Activated naive CD8-positive, alpha-beta T cell (primary cell): ENCODE results near the gene UBR2.

Experiments
- H3K27ac Mint-ChIP-seq: one replicate; pipeline ENCODE4 v1.8.0; 2021; ENCODE audit warnings: mixed read lengths
- H3K27me3 Mint-ChIP-seq: one replicate; pipeline ENCODE4 v1.8.0; 2021; ENCODE audit warnings: mixed read lengths
- H3K36me3 Mint-ChIP-seq: one replicate; pipeline ENCODE4 v1.8.0; 2021; ENCODE audit warnings: mixed read lengths
- H3K4me1 Mint-ChIP-seq: one replicate; pipeline ENCODE4 v1.8.0; 2021; ENCODE audit warnings: low read depth, mixed read lengths
- H3K4me3 Mint-ChIP-seq: one replicate; pipeline ENCODE4 v1.8.0; 2021; ENCODE audit warnings: mild to moderate bottlenecking, mixed read lengths
- H3K9me3 Mint-ChIP-seq: one replicate; pipeline ENCODE4 v1.8.0; 2021; ENCODE audit warnings: low read depth, mixed read lengths

Gene UBR2

DNA sequence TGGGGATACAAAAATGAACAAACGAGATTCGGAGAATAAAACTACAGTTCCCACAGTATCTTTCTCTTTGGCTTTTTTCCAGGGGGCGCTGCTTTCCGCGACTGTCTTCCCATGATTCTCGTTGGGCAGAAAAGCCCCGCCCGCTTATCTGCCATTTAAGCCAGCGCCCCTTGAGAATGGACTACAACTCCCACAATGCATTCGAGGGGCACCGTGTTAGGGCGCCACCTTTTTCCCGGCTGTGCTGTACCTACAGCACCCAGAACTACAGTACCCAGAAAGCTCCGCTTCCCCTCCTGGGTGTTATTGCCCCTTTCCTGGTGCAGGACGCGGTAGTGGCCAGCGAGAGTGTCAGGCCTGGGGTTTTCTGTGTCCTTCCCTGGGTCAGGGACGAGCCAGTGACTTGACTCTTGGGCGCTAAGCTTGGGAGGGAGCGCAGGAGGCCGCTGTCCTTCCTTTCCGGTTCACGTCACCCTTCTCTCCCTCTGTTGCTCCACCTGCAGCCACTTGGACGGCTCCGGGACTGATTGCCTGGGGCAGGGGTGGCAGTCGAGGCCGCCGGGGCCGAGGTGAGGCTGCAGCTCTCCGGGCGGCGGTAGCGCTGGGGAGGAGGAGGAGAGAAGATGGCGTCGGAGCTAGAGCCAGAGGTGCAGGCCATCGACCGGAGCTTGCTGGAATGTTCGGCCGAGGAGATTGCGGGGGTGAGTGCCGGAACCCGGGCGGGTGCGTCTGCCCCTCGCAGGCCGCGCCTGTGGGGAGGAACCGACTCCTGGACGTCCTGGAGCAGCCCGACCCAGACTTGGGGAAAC, at the start of gene UBR2:
Gene UBR2, plus strand, starts transcription at position 333 of the 809 bp plus-strand sequence. Its CDS starts 291 bp downstream, at position 624.
- peak within 1 kb of the TSS; percentile 100 for H3K4me3 Mint-ChIP-seq
- H3K27ac Mint-ChIP-seq = peak within 1 kb of the TSS; percentile 96
- H3K27me3 Mint-ChIP-seq = no peaks in the 10 kb centered on the region
- peaks cover 27% of the 10 kb centered on the region for H3K4me1 Mint-ChIP-seq
- no peaks in the 10 kb centered on the region for H3K9me3 Mint-ChIP-seq
- H3K36me3 Mint-ChIP-seq = peaks cover 13% of the 10 kb centered on the region

DNA sequence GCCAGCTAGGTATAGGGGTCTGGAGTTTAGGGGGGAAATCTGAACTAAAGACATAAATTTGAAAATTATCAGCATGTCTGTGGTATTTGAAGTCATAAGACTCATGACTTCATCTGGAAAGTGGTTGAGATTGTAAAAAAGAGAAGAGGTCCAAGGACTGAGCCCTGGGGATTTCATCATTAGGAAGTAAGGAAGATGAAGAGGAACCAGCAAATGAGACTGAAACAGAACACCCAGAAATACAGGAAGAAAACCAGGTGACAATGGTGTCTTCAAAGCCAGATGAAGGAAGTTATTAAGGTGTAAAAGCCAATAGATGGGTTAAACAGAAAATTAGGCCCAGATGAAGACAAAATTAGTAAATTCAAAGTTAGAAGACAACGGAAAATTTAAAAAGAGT, 49.1 kb upstream of the UBR2 start:
- Mint-ChIP-seq H3K27me3 (no peaks in the 10 kb centered on the region), H3K9me3 (no peaks in the 10 kb centered on the region), H3K4me1 (peaks cover 3% of the 10 kb centered on the region), H3K36me3 (peaks cover under 1% of the 10 kb centered on the region), H3K4me3 (no peak overlapping the region), H3K27ac (peak overlapping the region; percentile 62)

DNA sequence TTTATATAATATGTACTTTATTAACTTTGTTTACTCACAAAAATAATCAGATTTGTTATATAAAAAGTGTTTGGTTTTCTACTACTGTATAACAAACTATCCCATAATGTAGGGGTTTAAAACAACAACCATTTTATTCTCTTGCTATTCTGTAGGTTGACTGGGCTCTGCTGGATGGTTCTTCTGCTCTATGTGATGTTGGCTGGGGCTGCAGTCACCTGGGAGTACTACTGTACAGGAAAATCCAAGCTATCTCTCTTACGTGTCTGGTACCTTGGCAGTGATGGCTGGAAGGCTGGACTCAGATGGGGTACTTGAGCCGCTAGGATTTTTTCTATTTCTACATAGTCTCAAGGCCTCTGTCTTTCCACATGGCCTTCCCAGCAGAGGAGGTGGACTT, 44.0 kb upstream of the UBR2 start:
- Mint-ChIP-seq H3K36me3 (peaks cover 3% of the 10 kb centered on the region), H3K27ac (no peak overlapping the region)

DNA sequence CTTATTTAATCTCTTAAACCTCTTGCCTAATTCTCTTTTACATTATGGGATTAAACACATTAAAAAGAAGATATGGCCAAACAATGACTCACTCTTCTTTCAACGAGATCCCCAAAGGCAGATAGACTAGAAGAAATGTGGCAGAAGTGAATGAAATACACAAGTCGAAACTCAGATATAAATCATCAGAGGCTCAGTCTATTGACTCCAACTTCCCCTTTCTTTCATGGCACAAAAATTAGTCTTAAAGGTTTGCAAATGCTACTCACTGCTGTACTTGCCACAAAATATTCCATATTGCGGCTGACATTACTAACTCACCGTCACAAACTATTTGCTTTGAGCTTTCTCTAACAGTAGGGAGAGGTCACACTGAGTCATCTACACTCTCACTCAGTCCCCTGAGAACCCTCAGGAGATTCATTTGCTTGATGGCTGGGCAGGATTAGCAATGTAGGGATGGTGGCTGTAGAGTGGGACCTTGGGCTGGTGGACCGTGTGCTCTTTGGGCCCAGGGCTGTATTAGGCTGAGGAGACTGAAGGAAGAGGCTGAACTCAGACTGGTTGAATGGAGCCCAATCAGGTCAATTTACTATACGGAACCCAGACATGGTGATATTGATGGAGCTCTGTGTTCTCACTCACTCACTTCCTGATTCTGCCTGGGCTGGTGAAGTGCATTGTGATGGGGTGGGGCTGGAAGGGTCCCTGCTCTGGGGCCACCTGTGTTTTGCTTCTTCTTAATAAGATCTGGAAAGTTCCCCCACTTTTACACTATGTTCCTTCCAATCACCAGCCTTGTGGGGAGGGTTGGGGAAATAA, 42.8 kb upstream of the UBR2 start:
- H3K27ac Mint-ChIP-seq = peak overlapping the region; percentile 89
- peak overlapping the region; percentile 11 for H3K4me3 Mint-ChIP-seq
- no peaks in the 10 kb centered on the region for H3K9me3 Mint-ChIP-seq
- peaks cover 13% of the 10 kb centered on the region for H3K4me1 Mint-ChIP-seq
- H3K36me3 Mint-ChIP-seq = peaks cover 3% of the 10 kb centered on the region
- no peaks in the 10 kb centered on the region for H3K27me3 Mint-ChIP-seq

More for the DNA sequence above, 44.0 kb upstream of the UBR2 start:
- peaks cover 14% of the 10 kb centered on the region for H3K4me1 Mint-ChIP-seq
- H3K9me3 Mint-ChIP-seq = no peaks in the 10 kb centered on the region
- H3K4me3 Mint-ChIP-seq = no peak overlapping the region
- no peaks in the 10 kb centered on the region for H3K27me3 Mint-ChIP-seq

DNA sequence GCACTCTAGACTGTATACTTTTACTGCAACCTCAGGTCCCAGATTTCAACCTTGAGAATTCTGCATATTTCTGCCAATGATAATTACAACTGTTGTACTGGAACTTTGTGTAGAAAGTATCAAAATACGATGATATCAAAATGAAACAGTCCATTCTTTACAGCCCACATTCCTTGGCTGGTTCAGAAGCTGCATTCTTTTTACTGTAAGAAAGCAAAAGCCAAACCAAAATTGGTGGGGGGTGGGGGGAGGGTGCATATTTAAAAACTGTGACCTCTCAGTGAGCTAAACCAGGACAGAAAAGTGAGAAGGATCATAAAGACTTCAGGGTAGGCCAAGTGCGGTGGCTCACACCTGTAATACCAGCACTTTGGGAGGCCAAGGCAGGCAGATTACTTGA, 41.8 kb upstream of the UBR2 start:
- Mint-ChIP-seq H3K4me1 (peaks cover 13% of the 10 kb centered on the region), H3K27ac (no peak overlapping the region), H3K27me3 (no peaks in the 10 kb centered on the region), H3K4me3 (no peak overlapping the region), H3K36me3 (peaks cover 3% of the 10 kb centered on the region), H3K9me3 (no peaks in the 10 kb centered on the region)

DNA sequence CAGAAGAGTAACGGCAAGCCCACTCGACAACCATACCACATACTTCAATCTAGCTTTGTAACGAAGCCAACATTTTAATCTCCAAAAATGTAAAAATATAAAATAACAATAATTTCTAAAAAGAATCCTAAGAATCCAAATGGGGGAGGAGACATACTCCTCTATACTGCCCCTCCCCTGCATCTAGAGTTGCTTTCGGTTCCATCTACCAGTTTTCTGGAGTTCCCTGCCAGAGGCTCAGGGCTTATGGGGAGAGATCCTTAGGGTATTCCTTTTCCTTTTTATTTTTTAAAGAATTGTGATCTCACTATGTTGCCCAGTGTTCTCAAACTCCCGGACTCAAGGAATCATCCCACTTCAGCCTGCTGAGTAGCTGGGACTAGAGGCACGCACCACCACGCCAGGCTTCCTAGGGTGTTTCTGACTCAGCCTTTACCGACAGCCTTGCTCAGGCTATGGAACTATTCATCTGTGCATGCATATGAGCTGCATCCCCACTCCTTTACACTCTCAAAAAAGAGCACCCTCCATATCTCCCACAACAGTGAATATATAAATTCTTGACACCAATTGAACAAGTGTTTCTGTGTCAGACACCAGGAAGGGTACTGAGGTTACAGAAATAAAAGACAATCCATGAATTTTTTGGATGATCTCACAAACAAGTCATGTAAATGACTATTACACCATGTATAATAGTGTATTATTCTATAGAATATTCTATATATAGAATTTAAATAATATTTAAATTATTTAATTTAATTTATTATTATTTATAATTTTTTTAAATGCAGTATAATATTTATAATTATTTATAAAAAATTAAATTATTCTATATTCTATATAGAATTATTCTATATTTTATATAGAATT, 40.7 kb upstream of the UBR2 start:
- Mint-ChIP-seq H3K27ac (no peak overlapping the region), H3K27me3 (no peaks in the 10 kb centered on the region), H3K36me3 (peaks cover 3% of the 10 kb centered on the region), H3K4me3 (no peak overlapping the region), H3K9me3 (no peaks in the 10 kb centered on the region), H3K4me1 (peaks cover 13% of the 10 kb centered on the region)

DNA sequence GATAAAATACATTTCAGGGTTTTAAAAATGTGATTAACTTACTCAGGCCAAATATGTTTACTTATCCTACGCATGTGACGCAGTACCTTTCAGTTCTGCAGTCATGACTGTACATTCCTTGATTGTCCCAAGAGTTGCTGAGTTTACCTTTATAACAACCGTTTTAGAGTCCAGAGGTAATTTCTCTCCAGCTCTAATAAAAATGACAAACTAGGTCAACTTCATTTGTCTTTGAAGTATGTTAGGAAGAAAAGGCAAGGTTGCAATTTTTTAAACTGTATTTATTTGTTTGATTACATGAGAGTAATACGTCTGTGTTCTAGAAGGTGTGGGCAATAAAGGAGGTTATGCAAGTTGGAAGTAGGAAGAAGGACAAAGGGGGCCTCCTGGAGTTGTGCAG, 38.6 kb upstream of the UBR2 start:
- no peaks in the 10 kb centered on the region for H3K27me3 Mint-ChIP-seq
- no peaks in the 10 kb centered on the region for H3K9me3 Mint-ChIP-seq
- H3K4me3 Mint-ChIP-seq = no peak overlapping the region
- H3K27ac Mint-ChIP-seq = no peak overlapping the region
- peaks cover 13% of the 10 kb centered on the region for H3K4me1 Mint-ChIP-seq
- H3K36me3 Mint-ChIP-seq = no peaks in the 10 kb centered on the region

DNA sequence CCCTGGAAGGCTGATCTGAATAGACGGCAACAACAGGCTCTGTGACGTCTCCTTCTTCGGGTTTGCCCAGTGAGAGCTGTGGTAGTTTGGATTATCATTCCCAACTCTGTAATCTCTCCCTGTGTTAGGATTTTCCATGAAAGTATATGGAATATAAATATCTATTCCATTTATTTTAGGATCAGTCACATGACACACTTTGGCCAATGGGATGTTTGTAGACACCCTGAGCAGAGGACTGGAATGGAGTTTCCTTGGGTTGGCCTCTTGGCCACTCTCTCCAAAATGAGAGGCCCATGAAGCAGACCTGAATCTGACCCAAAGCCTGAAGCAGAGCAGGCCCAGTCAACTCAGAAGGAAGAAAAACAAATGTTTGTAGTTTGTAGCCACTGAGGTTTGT, 37.2 kb upstream of the UBR2 start:
- no peaks in the 10 kb centered on the region for H3K27me3 Mint-ChIP-seq
- H3K4me3 Mint-ChIP-seq = no peak overlapping the region
- no peak overlapping the region for H3K27ac Mint-ChIP-seq

DNA sequence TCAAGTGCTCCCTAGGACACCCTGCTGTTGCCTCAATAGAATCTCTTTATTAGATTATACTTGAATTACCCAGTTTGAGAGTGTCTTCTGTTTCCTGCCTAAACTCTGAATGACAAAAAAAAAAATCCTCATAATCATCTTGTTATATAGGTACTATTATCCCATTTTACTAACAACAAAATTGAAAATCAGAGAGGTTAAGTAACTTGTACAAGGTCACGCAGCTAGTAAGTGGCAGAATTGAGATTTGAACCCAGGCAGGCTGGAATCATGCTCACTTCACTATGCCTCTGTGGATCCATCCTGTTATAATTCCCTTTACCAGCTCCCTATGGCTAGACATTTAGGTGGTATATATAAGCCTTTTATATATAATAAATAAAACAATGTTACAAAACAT, 36.6 kb upstream of the UBR2 start:
- H3K9me3 Mint-ChIP-seq = no peaks in the 10 kb centered on the region
- no peaks in the 10 kb centered on the region for H3K36me3 Mint-ChIP-seq
- no peaks in the 10 kb centered on the region for H3K27me3 Mint-ChIP-seq
- H3K4me1 Mint-ChIP-seq = peaks cover 1% of the 10 kb centered on the region
- no peak overlapping the region for H3K4me3 Mint-ChIP-seq
- H3K27ac Mint-ChIP-seq = no peak overlapping the region

More for the DNA sequence above, 37.2 kb upstream of the UBR2 start:
- H3K9me3 Mint-ChIP-seq = no peaks in the 10 kb centered on the region
- no peaks in the 10 kb centered on the region for H3K36me3 Mint-ChIP-seq
- peaks cover 5% of the 10 kb centered on the region for H3K4me1 Mint-ChIP-seq

DNA sequence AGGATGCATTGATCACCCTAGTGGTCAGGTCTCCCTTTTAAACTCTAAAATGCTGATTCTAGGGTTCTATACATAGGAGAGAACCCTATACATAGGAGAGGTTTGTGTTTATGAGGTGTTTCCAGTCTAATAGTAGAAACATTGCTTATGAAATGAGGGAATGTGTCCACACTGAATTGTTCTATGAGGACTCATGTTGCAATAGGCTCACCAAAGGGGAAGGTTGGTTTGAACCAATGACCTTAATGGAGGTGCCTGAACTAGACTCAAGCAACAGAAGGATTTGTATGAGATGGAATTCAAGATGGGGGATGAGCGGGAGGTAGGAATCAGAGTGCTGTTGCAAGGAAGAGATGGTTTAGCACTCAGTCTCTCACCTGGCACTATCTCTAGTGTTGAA, 33.5 kb upstream of the UBR2 start:
- Mint-ChIP-seq H3K4me3 (no peak overlapping the region), H3K4me1 (no peaks in the 10 kb centered on the region), H3K27ac (no peak overlapping the region), H3K36me3 (no peaks in the 10 kb centered on the region), H3K9me3 (no peaks in the 10 kb centered on the region), H3K27me3 (no peaks in the 10 kb centered on the region)

DNA sequence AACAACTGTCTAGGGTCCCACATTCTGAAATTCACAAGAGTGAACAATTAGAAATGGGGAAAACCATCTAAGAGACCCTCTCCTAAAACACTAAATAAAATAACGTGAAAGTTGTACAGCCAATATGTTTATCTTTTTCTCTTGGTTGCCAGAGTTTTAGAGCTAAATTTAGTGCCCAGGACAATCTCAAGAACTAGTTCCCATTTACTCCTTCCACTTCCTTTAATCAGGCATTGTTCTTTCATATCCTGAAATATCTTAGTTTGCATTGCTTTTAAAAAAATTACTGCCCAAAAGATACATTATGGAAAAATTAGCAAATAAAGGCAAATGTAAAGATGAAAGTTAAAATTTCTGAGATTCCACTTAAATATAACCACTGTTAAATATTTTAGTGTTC, 33.1 kb upstream of the UBR2 start:
- Mint-ChIP-seq H3K27me3 (no peaks in the 10 kb centered on the region), H3K9me3 (no peaks in the 10 kb centered on the region), H3K4me3 (no peak overlapping the region), H3K4me1 (no peaks in the 10 kb centered on the region), H3K36me3 (no peaks in the 10 kb centered on the region), H3K27ac (no peak overlapping the region)

DNA sequence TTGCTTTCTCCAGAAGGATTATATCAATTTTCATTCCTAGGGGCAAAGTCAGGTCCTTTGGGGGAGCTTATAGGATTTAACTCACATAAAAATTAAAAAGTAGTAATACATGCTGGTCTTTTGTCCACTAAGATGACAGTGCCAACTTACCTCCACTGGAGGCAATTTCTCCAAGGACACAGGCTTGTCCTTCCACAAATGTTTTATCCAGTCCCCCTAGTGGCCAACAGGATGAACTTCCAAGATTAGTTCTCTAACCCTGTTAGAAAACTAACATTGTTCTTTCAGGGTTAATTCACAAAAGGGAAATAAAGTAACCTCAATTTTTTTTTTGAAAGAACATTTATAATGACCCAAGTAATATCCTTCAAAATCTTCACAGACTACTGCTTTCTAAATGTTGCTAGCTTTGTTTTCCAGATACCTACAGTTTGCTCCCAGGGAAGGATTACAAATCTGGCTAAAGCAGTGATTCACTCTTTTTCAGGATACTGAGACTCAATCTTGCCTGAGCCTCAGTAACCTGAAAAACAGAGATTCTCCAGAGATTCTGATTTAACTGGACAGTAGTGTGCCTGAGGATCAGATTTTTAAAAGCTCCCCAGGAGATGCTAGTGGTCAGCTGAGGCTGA, 31.7 kb upstream of the UBR2 start:
- no peaks in the 10 kb centered on the region for H3K4me1 Mint-ChIP-seq
- H3K36me3 Mint-ChIP-seq = no peaks in the 10 kb centered on the region
- H3K4me3 Mint-ChIP-seq = no peak overlapping the region
- H3K27me3 Mint-ChIP-seq = no peaks in the 10 kb centered on the region
- no peaks in the 10 kb centered on the region for H3K9me3 Mint-ChIP-seq
- no peak overlapping the region for H3K27ac Mint-ChIP-seq

DNA sequence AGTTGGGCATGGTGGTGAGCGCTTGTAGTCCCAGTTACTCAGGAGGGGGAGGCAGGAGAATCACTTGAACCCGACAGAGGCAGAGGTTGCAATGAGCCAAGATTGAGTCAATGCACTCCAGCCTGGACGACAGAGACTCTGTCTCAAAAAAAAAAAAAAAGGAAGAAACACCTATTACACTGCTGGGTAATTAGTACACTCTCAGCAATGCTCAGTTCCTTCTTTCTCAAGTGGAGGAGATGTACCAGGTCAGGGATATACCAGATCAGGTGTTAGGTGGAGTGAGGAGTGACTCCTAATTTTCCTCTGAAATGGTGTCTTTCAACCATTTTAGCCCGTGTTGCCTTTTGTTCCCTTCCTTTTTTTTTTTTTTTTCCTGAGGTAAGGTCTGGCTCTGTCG, 30.0 kb upstream of the UBR2 start:
- no peaks in the 10 kb centered on the region for H3K4me1 Mint-ChIP-seq
- no peak overlapping the region for H3K27ac Mint-ChIP-seq
- H3K36me3 Mint-ChIP-seq = no peaks in the 10 kb centered on the region
- no peaks in the 10 kb centered on the region for H3K9me3 Mint-ChIP-seq
- H3K27me3 Mint-ChIP-seq = no peaks in the 10 kb centered on the region
- no peak overlapping the region for H3K4me3 Mint-ChIP-seq

DNA sequence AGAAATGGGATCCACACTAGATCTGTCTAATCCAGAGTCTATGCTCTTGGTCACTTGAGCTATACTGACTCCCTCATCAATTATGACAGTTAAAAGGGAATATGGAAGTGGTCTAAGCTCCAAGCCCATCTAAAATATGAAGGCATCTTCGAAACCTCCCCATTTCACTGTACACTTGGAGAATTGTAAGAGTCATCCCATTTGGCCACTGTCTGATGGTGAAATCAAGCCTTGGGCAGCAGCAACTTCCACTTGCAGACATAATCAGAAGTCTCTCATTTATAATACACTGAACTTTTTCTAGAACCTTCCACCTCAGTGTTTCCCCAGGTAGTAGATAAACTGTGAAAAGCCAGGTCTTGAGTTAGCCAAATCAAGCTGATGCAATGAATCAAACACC, 26.3 kb upstream of the UBR2 start:
- no peaks in the 10 kb centered on the region for H3K4me1 Mint-ChIP-seq
- H3K27ac Mint-ChIP-seq = no peak overlapping the region
- no peak overlapping the region for H3K4me3 Mint-ChIP-seq
- no peaks in the 10 kb centered on the region for H3K36me3 Mint-ChIP-seq
- H3K27me3 Mint-ChIP-seq = no peaks in the 10 kb centered on the region
- no peaks in the 10 kb centered on the region for H3K9me3 Mint-ChIP-seq
